ENCODE measurements around the gene ARL14EPL.
"Not testable (repeated sequence)": the region's sequence is repeated elsewhere in the genome, so short reads cannot be mapped to it uniquely, and the experiment has no call there.

ARL14EPL gene

GRCh38 chr5:116058346-116058936 lies 26.2 kb downstream of the ARL14EPL start:
- DNase-seq, result no peak

GRCh38 chr5:116062352-116062751 lies 30.1 kb downstream of the ARL14EPL start:
- DNase-seq, result no peak

- DNase-seq, result no peak
Observed at GRCh38 chr5:116063950-116064349, 31.7 kb downstream of the ARL14EPL start.

GRCh38 chr5:116068028-116068632 lies 35.9 kb downstream of the ARL14EPL start:
- no peak for DNase-seq

GRCh38 chr5:116071211-116071610 lies 38.9 kb downstream of the ARL14EPL start:
- DNase-seq, result no peak

- no peak for DNase-seq
Observed at GRCh38 chr5:116075191-116075831, 43.0 kb downstream of the ARL14EPL start.

GRCh38 chr5:116076496-116076895 lies 44.2 kb downstream of the ARL14EPL start:
- no peak for DNase-seq

GRCh38 chr5:116078199-116078598 lies 45.9 kb downstream of the ARL14EPL start:
- no peak for DNase-seq

GRCh38 chr5:116084287-116084691 lies 52.0 kb downstream of the ARL14EPL start:
- no peak for DNase-seq

GRCh38 chr5:116084871-116085715 lies 52.8 kb downstream of the ARL14EPL start, which contains the start of gene COMMD10:
TSS of gene COMMD10 (plus strand) at chr5:116085025.
- peak; percentile 88 for DNase-seq

- not testable (repeated sequence) for DNase-seq
Observed at GRCh38 chr5:116086309-116086708, 54.0 kb downstream of the ARL14EPL start.

- no peak for DNase-seq
Observed at GRCh38 chr5:116088062-116088461, 55.8 kb downstream of the ARL14EPL start.

GRCh38 chr5:116090302-116090701 lies 58.0 kb downstream of the ARL14EPL start:
- no peak for DNase-seq

GRCh38 chr5:116091416-116091815 lies 59.1 kb downstream of the ARL14EPL start:
- DNase-seq, result no peak

GRCh38 chr5:116097301-116097700 lies 65.0 kb downstream of the ARL14EPL start:
- no peak for DNase-seq

- no peak for DNase-seq
Observed at GRCh38 chr5:116098998-116099397, 66.7 kb downstream of the ARL14EPL start.

- not testable (repeated sequence) for DNase-seq
Observed at GRCh38 chr5:116104941-116105340, 72.7 kb downstream of the ARL14EPL start.
